PC-9 (cell line): ENCODE data around the gene COMMD9. TPM values are rescaled to one million over a fixed set of nuclear protein-coding genes. Genes with fewer than 3 reads are reported as not detected.
A peak's percentile ranks its signal among the peaks of the same experiment; 100 is the strongest.

Experiments
- BruUV-seq: library from RNA; stranded (reverse); fragments of 400-500 nt; replicated peaks from 2 replicates; lab custom pipeline; 2021; lab: Mats Ljungman, UMichigan
- CTCF ChIA-PET: fragments of 300-600 bp; sonication (Branson Sonifier 250); formaldehyde crosslinking; loops from one replicate; lab custom pipeline; 2022; ENCODE audit warnings: antibody characterized with exemption; lab: Charles Lee
- POLR2A ChIA-PET: fragments of 300-600 bp; sonication (Branson Sonifier 250); formaldehyde crosslinking; loops from one replicate; lab custom pipeline; 2022; ENCODE audit warnings: antibody characterized with exemption; ENCODE audit not compliant: unreplicated experiment; lab: Charles Lee
- DNase-seq, 2 experiments: peaks; one replicate each; pipeline versions ENCODE4 v3.0.0 to v3.0.0-alpha.2; 2015 to 2022; ENCODE audit warnings: mixed read lengths in 1 of 2
- H2AFZ ChIP-seq: fragments of 200-600 bp; sonication (generic); 2 replicates; pipeline ENCODE4 v1.8.1; 2017; ENCODE audit warnings: antibody characterized with exemption
- H3F3A ChIP-seq: fragments of 200-600 bp; sonication (generic); 2 replicates; pipeline ENCODE4 v1.8.1; 2017; ENCODE audit warnings: antibody characterized with exemption, mild to moderate bottlenecking, low read depth; ENCODE audit not compliant: insufficient read depth
- H3K27ac ChIP-seq: fragments of 200-600 bp; sonication (generic); 2 replicates; pipeline ENCODE4 v1.6.1; 2016; ENCODE audit warnings: mixed run types
- H3K27me3 ChIP-seq: fragments of 200-600 bp; sonication (generic); 2 replicates; pipeline ENCODE4 v1.6.1; 2016; ENCODE audit warnings: low read depth, mixed run types; ENCODE audit not compliant: insufficient read depth
- H3K36me3 ChIP-seq: fragments of 200-600 bp; sonication (generic); 2 replicates; pipeline ENCODE4 v1.6.1; 2016; ENCODE audit warnings: low read depth, mixed run types
- H3K4me1 ChIP-seq: fragments of 200-600 bp; sonication (generic); replicated peaks from 2 replicates; pipeline ENCODE4 v1.6.1; 2016; ENCODE audit warnings: mixed run types; ENCODE audit not compliant: insufficient read depth
- H3K4me2 ChIP-seq: fragments of 200-600 bp; sonication (generic); 2 replicates; pipeline ENCODE4 v1.6.1; 2017; ENCODE audit warnings: mixed run types
- H3K4me3 ChIP-seq: fragments of 200-600 bp; sonication (generic); 2 replicates; pipeline ENCODE4 v1.6.1; 2016; ENCODE audit warnings: mixed run types
- H3K79me2 ChIP-seq: fragments of 200-600 bp; sonication (generic); 2 replicates; pipeline ENCODE4 v1.6.1; 2017; ENCODE audit warnings: low read depth, mixed run types
- H3K9me2 ChIP-seq: fragments of 200-600 bp; sonication (generic); 2 replicates; pipeline ENCODE4 v1.8.1; 2017; ENCODE audit warnings: mild to moderate bottlenecking; ENCODE audit not compliant: insufficient read depth
- H3K9me3 ChIP-seq: fragments of 200-600 bp; sonication (generic); 2 replicates; pipeline ENCODE4 v1.8.1; 2016; ENCODE audit warnings: low read depth; ENCODE audit not compliant: insufficient read depth
- H4K20me1 ChIP-seq: fragments of 200-600 bp; sonication (generic); 2 replicates; pipeline ENCODE4 v1.8.1; 2017; ENCODE audit not compliant: insufficient read depth
- CTCF ChIP-seq: fragments of 200-600 bp; sonication (generic); conservative IDR thresholded peaks from 2 replicates; pipeline ENCODE4 v1.6.1; 2017; ENCODE audit warnings: mixed run types, antibody characterized with exemption, mild to moderate bottlenecking, moderate library complexity
- EZH2 ChIP-seq: fragments of 200-600 bp; sonication (generic); IDR thresholded peaks from 2 replicates; pipeline ENCODE4 v1.8.0; 2017; ENCODE audit warnings: antibody characterized with exemption, low read depth
- intact Hi-C: fragments of 100-400 bp; cut with micrococcal nuclease; formaldehyde crosslinking; loops from one replicate; pipeline ENCODE4 v1.10.0; 2022; ENCODE audit not compliant: unreplicated experiment
- total RNA-seq: library from RNA; stranded (reverse); gene quantifications from 2 replicates; pipeline ENCODE4 v1.2.3, GENCODE V29; 2021

Gene COMMD9
- total RNA-seq, 1 experiment from 2014 or later: 77.5 TPM

GRCh38 chr11:36265793-36266628 is 23.2 kb downstream of the COMMD9 start:
- intact Hi-C loops: loop anchor here (1.0 to 2.0 kb wide), 6 partner anchors 443 to 1340 kb away; no protein-coding TSS in a partner anchor
- H2AFZ ChIP-seq: no peak overlapping the region

GRCh38 chr11:36264973-36265344 is 24.3 kb downstream of the COMMD9 start:
- BruUV-seq: no TSS peak
- H3K79me2 ChIP-seq: no peaks in the 10 kb centered on the region
- no peak overlapping the region for H3K4me2 ChIP-seq
- intact Hi-C loops: loop anchor here (1.0 kb wide), 1 partner anchor 115 kb away; no protein-coding TSS in a partner anchor
- H3F3A ChIP-seq: no peaks in the 10 kb centered on the region
- no peaks in the 10 kb centered on the region for H3K36me3 ChIP-seq
- H3K4me3 ChIP-seq: no peak overlapping the region
- no peak for DNase-seq
- ChIA-PET POLR2A (no interaction called here), CTCF (interaction anchor here (2.5 to 2.6 kb wide), 2 partner anchors 228 to 443 kb away, joined by 8 to 21 read pairs; no protein-coding TSS in a partner anchor)
- H3K9me2 ChIP-seq: no peaks in the 10 kb centered on the region
- no peaks in the 10 kb centered on the region for H3K27me3 ChIP-seq
- TF ChIP-seq EZH2: no peak
- TF ChIP-seq CTCF: no peak
- H3K9me3 ChIP-seq: no peaks in the 10 kb centered on the region
- no peaks in the 10 kb centered on the region for H4K20me1 ChIP-seq
- H3K27ac ChIP-seq: no peak overlapping the region
- no peak overlapping the region for H2AFZ ChIP-seq
- no peaks in the 10 kb centered on the region for H3K4me1 ChIP-seq

More at GRCh38 chr11:36265793-36266628, 23.2 kb downstream of the COMMD9 start:
- Histone ChIP-seq H3K4me2 (no peak overlapping the region), H4K20me1 (no peaks in the 10 kb centered on the region), H3K4me1 (no peaks in the 10 kb centered on the region), H3K9me2 (no peaks in the 10 kb centered on the region), H3K4me3 (no peak overlapping the region), H3K27ac (no peak overlapping the region), H3K79me2 (no peaks in the 10 kb centered on the region), H3F3A (no peaks in the 10 kb centered on the region), H3K27me3 (no peaks in the 10 kb centered on the region), H3K36me3 (no peaks in the 10 kb centered on the region), H3K9me3 (no peaks in the 10 kb centered on the region)
- ChIA-PET CTCF (interaction anchor here (0.6 to 2.6 kb wide), 5 partner anchors 213 to 651 kb away, joined by 3 to 21 read pairs (median 8); no protein-coding TSS in a partner anchor), POLR2A (interaction anchor here (0.6 to 0.7 kb wide), 2 partner anchors 853 to 1715 kb away, joined by 4 to 5 read pairs; no protein-coding TSS in a partner anchor)
- TF ChIP-seq CTCF (peak; percentile 97), EZH2 (no peak)
- DNase-seq: peak; percentile 46 to 63
- BruUV-seq: no TSS peak

GRCh38 chr11:36264011-36264972 is 24.9 kb downstream of the COMMD9 start:
- Histone ChIP-seq H2AFZ (no peak overlapping the region), H3K36me3 (no peaks in the 10 kb centered on the region), H3K27ac (no peak overlapping the region), H3K79me2 (no peaks in the 10 kb centered on the region), H4K20me1 (no peaks in the 10 kb centered on the region), H3K27me3 (no peaks in the 10 kb centered on the region), H3K9me2 (no peaks in the 10 kb centered on the region), H3K9me3 (no peaks in the 10 kb centered on the region), H3K4me3 (no peak overlapping the region), H3F3A (no peaks in the 10 kb centered on the region), H3K4me2 (no peak overlapping the region), H3K4me1 (no peaks in the 10 kb centered on the region)
- POLR2A ChIA-PET: no interaction called here
- TF ChIP-seq EZH2: no peak
- no peak for TF ChIP-seq CTCF
- intact Hi-C loops: loop anchor here (1.0 kb wide), 1 partner anchor 114 kb away; no protein-coding TSS in a partner anchor
- CTCF ChIA-PET: interaction anchor here (2.5 kb wide), 1 partner anchor 442 kb away, joined by 21 read pairs; no protein-coding TSS in a partner anchor
- no TSS peak for BruUV-seq
- no peak for DNase-seq
